Left lobe of liver (tissue), 2 donors: ENCODE data around the gene CADM3. TPM values are rescaled to one million over a fixed set of nuclear protein-coding genes. Genes with fewer than 3 reads are reported as not detected.

Experiments used
- ATAC-seq: fragments of 200-7000 bp; cut with Tn5 transposase; one replicate; pipeline ENCODE4 v1.9.1; 2020; ENCODE audit warnings: mild to moderate bottlenecking, moderate library complexity
- DNase-seq: peaks from one replicate; pipeline ENCODE4 v3.0.0-alpha.2; 2020; ENCODE audit warnings: low spot score
- total RNA-seq: library from RNA; stranded (reverse); gene quantifications from one replicate; pipeline ENCODE4 v1.2.1, GENCODE V29; 2021
- donor health status: DM: no; HTN: no; CAD: no; lungs with moderate emphysema.
- donor health status: DM: no; HTN: yes; CAD: no.

CADM3 gene
- total RNA-seq, 1 donor from 2014 or later = 0.20 TPM

DNA sequence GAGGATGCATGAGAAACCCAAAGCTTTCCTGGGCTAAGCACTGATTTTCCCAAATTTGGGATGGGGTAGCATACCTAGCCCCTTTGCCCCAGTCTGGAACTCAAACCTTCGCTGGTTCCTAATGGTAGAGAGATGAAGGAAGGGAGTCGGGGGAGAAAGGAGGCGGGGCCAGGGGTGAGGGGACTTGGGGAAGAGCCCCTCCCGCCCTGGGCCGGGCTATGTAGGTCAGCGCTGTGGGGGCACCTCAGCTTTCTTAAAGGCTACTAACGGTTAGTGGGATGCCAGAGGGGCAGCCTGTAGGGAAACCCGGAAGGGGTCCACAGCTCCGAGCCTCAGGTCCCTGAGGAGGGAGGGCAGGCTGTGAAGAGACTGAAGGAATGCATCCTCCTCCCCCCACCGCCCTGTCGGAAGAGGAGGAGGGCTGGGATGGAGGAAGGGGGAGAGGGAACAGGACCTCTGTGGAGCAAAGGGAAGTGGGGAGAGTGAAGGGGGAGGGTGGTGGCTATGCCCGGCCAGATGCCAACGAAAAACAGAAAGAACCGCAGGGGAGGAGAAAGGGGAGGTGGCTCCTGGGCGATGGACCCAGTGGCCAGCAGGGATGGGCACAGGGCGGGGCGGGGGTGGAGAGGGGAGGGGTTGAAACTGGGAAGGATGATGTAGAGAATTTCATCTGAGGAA lies 1.3 kb downstream of the CADM3 start:
- no peak for ATAC-seq
- no peak for DNase-seq

DNA sequence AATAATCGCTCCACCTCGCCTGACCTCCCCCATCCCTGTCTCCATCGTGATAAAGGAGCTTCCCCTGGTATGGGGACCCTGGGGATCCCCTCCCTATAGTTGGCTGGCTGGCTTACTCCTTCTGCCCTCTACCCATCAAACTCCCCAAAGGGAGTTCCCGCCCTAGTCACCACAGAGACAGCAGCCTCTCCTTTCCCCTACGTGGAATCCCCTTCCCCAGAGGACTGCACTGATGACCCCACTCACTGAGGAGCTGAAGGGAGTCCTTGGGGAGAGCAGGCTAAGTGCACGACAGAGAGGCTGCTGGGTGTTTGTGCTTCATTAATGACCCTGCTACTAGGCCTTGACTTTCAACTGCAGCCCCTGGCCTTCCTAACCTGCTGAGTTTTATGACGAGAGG lies 1.9 kb downstream of the CADM3 start:
- no peak for ATAC-seq
- no peak for DNase-seq

DNA sequence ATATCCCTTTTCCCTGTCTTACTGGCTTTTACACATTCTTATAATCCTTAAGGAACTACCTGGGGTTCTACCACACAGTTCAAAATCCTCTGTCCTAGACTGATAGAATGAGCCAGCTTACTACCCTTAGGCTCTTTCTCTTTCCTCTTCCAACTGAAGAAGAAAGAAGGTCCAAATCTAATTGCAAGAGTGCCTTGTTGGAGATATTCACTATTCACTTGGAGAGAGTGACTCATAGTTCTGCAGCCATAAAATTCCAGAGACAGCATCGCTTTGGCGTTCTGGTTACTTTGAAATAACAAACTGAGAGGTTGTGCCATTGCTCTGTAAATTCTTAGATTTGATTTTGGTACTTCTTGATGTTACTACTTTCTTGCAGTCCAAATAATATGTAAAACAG lies 4.2 kb downstream of the CADM3 start:
- no peak for DNase-seq
- no peak for ATAC-seq

DNA sequence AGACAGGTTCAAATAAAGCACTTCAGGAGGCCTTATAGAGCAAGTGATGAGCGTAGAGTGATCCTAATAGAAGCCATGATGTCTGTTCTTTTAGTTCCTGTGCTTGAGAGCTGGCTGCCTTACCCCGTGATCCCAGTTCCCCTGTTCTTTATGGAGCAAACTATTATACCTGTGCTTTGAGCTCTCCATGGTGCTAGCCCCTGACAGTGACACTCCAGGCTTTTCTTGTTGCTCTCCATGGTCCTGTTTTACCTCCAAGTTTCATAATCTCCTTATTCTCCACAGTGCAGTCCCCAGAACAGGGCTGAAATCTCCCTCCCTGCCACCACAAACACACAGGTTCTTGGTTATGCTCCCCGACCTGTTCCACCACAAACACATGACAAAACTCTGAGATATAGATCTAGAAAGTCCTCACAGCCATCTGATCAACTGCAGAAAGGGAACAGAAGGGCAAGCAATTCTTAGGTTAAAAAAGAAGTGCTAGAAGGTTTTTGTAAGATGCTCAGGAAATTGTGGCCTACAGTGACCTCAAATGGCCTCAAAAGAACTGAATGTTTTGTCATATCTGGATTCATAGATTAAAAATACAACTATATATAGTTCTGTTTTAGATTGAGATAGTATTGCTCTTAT lies 6.0 kb downstream of the CADM3 start:
- peak; percentile 92 for ATAC-seq
- DNase-seq = no peak

DNA sequence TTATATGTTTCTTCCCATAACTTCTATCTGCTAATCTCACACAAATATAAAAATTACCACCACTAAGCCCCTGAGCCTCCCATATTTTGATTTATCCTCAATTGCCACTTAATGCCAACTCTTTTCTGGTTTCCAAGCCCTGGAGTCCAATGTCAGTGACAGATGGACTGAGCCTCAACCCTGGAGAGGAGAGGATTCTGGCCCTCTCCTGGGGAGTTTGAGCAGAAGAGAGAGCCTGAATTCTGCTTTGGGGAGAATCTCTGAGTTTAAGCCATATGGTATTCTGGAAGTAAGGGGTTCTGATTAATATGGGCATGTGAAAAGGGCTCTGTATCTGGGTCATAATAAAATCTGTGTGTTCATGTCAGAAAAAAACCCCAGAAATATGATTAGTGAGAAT lies 8.5 kb downstream of the CADM3 start:
- DNase-seq = no peak

DNA sequence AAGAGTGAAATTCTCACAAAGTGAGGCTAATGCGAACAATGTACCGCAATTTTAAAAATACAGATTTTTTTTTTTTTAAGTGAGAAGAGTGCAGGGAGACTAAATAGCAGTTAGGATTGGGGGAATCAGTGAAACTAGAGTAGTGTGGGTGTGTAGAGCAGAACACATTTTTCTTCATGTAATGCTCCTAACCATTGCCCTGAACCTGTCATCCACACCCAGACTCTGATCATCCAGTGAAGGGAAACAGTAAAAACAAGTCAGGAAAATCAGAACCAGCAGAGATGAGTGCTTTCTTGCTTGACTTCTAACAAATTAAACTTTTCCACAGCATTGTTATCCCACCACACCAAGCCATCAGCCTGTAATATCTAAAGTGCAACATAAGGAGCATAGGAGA lies 9.1 kb downstream of the CADM3 start:
- DNase-seq (no peak), ATAC-seq (no peak)

More for the DNA sequence above, 8.5 kb downstream of the CADM3 start:
- ATAC-seq = no peak

DNA sequence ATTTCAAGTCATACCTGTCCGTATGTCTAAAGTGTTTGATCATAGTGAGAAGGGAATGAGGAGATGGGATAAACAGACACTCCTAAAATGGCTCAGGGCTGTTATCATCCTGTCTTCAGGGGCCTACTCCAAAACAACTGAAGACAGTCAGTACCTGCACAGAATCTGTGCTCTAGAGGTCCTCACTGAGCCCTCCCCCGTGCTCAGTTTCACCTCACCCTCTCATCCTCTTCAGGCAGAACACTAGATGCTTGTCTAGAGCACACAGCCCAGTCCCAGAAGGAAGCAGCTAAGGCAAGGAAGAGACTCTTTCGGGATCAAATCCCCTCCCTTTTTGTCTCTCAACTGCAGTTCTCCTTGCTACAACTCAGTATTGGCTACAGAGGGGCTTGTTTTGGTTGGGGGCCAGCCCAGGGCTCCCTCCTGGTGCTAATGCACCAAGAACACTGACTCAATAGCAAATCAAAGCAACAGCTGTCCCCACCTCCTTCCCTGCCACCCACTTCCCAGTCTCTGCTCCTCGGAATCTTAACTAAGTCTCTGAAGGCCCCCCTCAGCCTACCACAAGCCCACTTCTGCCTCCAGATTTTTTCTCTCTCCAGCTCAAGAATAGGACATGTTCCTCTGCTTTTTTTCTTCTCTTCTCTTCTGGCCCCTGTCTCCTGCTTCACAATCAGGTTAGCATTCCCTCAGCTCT lies 10.1 kb downstream of the CADM3 start:
- no peak for ATAC-seq
- no peak for DNase-seq

DNA sequence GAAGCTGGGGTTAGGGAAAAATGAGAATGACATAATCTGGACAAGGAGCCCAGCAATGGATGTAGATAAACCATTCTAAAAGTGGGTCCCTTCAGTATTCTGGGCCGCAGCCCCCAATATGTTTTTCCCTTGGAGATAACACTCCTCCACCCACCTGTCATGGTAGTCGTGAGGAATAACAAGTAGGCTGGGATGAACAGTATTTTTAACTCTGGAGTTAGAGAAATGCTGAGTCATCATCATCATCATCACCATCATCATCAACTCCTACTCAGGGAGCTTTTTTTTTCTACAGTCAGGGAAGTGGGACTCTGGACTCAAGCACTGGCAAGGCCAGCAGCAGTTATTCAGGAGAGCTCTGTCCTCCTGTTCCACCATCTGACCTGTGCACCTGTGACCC lies 12.8 kb downstream of the CADM3 start:
- ATAC-seq = no peak
- DNase-seq = no peak

DNA sequence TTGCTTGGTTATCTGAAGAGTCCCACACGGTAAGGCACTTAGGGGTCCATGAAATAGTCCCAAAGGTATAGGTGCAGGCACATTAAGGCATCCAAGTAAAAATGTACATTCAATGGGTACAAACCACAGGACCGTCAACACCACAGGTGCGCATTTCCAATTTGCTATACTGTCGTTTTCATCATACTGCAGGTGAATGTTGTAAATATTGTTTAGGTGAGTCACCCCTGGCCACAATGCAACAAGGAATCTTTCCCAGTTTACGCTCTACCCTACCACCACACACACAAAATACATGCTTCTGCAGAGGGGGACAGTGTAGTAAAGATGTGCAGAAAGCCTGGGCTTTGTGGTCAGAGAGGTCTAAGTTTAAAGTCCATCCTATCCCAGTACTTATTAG lies 13.7 kb downstream of the CADM3 start:
- ATAC-seq = no peak
- no peak for DNase-seq

DNA sequence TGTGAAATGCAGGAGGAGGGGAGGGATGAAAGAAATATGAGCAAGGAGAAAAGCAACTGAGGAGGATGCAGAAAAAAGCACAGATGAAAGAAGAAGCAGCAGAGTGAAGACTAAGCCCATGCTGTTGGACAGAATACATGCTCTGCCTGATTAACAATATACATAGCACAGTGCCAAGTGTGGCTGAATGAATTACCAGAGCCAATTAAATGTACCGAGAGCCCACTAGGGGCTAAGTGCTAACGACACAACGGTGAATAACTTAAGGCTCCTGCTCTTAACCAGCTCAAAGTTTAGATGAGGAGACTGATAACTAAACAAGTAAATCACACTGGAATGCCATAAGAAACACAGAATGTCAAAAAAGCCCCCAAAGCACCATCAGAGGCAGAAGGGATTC lies 15.6 kb downstream of the CADM3 start:
- no peak for ATAC-seq
- no peak for DNase-seq

DNA sequence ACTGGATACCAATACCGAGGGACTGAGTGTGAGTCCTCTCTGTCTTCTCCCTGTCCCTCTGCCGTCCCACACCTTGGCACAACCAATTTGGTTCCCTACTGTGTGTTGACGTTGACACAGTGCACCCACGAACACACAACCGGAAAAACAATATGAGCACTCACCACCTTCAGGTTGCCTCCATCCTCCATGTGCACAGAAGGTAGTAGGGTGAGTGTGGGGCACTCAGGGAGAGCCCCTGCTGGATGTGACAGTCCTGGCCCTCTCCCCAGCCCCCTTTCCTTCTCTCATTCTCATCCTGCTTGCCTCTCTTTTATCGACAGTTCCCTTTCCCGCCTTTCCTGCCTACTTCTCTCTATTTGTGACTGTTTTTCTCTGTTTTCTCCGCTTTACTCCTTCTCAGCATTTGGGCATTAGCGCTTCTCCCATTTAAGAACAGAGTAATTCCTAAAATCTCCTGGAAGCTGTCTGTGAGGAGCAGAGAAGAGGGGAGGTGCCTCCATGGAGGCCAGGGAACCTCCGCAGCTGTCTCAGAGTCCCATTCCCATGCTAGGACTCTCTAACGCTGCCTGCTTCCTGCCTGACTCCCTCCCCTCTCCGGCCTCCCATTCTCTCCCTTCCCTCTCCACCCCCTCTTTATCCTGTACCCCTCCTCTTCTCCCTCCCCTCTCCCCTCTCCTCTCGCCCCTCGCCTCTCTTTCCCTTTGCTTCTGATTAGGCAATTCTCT lies 16.4 kb downstream of the CADM3 start:
- no peak for DNase-seq
- ATAC-seq = no peak

DNA sequence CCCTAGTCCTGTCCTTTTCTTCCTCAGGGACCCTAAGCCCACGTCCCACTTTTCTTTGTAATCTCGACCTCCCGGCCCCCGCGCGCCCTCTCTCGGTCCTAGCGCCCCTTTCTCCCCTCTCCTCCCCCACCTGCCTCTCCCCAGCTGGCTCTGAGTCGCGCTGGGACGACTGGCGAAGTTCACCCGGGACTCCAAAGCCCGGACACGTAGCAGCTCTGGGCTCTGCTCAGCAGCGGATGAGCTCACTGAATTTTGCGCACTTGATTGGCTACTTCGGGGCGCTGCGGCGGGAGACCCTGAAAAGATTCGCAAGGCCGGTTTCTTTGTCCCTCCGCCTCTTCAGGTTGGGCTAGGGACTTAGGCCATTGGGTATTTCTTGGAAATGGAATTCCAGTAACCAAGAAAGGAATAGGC lies 17.0 kb downstream of the CADM3 start:
- peak; percentile 77 for ATAC-seq
- DNase-seq = no peak

DNA sequence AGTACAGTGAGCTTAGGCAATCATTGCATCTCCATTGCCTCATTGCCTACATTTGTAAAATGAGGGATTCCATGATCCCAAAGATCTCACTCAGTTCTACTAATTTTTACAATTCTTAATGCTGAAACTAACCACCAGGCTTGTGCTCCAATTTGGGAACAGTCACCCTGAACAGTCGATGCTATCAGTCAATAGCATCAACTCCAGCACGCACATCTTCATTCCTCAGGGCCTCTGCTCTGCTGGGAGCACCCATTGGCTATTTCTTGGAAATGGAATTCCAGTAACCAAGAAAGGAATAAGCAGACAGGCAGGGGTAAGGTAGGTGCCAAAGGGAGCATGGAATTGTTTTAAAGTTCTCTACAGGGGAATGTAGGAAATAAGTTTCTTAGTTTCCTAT lies 19.0 kb downstream of the CADM3 start:
- ATAC-seq (no peak), DNase-seq (no peak)

DNA sequence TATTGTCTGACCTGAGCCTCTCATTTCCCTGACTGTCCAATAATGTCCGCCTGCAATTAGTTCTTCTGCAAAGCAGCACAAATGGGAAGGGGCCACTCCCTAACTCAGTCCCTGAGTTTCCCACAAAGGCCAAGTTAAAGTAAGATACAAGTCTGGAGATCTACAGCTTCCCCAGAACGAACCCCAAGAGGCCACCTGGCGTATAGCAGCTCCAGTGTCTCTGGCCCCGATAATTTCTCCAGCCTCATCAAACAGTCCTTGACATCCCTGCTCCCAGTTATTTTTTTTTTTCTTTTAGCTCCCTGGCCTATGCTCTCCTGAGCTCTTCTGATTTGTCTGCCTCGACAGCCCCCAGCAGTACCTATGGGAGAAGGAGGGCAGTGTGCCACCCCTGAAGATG lies 25.1 kb downstream of the CADM3 start:
- no peak for DNase-seq
- no peak for ATAC-seq

DNA sequence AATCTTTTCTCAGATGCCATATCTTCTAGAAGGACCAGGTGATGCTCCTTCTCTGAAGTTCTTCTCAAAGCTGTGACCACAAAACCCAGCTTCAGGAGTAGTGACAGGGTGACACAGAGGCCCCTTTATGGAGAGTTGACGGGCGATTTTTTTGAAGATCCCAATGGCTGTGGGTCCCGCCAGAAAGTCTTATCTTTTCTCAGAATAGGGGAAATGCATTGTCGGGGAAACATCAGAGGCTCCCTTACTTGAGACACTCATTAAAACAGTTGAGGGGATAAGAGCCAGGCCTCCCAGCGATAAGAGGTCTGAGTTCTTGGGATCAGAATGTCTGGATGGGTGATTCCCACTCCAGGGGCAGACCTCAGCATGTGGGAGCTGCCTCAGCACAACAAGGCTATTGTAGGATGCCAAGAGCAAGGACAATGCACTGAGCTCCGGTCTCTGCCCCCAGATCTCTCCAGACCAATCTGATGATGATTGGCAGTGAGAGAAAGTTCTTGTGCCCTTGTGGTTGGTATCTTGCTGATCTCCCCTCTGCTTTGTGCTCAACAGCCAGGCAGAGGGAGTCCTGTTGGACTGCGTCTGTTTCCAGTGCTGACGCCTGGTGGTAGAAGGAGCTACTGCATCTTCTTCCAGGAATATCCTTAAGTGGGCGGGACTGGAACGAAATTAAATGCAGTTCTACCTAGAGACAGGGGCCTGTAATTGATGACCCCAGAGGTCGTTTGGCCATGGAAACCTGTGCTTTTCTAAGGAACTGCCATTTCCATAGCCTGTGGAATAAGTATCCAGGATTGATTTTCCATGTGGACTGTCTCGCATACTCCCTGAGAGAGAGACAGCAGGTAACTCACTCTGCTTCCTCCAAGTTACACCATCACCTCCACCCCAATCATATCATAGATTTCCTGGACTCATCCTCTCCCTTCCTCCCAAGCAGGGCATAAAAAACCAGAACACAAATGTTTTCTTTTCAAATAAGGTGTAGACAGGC lies 26.4 kb downstream of the CADM3 start:
- ATAC-seq = peak; percentile 96
- DNase-seq = peak; percentile 58

DNA sequence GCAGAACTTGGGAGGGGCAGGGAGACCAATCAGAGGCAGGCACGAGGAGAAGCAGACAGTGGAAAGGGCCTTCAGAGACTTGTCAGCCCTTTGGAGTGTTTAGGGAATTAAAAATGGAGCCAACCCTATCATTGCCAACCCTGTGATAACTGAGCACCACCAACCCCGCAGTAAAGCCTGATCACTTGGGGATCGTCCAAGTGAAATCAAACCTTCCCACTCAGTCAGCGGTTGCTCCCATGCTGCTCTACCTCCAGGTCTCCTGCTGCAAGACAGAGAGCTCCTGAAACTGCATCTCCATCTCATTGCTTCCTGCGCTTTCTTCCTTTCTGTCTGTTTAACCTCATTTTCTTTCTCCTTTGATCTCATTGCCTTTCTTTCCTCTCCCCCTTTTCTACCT lies 28.5 kb downstream of the CADM3 start:
- ATAC-seq (no peak), DNase-seq (no peak)

DNA sequence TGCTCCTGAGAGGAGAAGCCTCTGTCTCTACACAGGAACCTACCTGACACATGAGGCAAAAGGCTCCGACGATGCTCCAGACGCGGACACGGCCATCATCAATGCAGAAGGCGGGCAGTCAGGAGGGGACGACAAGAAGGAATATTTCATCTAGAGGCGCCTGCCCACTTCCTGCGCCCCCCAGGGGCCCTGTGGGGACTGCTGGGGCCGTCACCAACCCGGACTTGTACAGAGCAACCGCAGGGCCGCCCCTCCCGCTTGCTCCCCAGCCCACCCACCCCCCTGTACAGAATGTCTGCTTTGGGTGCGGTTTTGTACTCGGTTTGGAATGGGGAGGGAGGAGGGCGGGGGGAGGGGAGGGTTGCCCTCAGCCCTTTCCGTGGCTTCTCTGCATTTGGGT lies 29.4 kb downstream of the CADM3 start:
- DNase-seq (no peak), ATAC-seq (no peak)

DNA sequence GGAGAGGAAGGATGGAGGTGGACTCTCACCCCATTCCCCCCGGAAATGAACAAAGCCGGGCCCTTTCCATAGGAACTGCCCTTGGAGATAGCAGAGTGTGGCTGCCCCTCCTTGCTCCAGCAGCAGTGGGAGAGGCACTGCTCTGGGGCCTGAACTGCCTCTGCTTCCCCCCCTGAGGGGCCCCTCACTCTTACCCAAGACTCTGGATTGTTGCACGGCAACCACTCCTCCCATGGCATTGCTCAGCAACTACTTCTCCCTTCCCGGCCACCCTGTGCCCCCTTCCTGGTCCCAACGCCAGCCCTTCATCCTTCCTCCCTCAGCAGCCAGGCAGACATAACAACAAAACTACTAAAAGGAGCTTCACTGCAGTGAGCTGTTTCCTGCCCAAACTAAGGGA lies 30.2 kb downstream of the CADM3 start:
- no peak for ATAC-seq
- DNase-seq = no peak

DNA sequence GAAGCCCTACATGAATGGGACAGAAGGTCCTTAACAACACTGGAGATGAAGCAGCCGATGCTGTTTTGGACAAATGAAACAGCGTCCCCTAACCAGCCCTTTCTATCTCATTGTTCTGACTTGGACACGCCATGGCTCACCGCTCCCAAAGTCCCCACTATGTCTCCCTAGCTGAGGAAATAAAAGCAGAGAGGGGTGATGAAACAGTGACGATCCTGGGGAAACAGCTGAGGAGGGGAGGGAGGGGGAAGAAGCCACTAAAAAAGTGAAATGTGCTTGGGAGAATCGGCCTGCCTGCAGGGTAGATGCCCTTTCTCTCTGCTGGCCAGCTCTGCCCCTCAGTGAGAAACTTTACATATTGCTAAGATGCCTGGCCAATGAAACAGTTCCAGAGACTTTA lies 32.2 kb downstream of the CADM3 start:
- DNase-seq (no peak), ATAC-seq (no peak)
